ENCODE measurements around the gene RPL15.

Gene RPL15

GRCh38 chr3:23934253-23934652 lies 17.3 kb downstream of the RPL15 start:
- DNase-seq: no peak

- DNase-seq: no peak
These were observed 20.4 kb downstream of the RPL15 start for GRCh38 chr3:23937296-23937695.

- no peak for DNase-seq
These were observed 21.8 kb downstream of the RPL15 start for GRCh38 chr3:23938688-23939087.

- no peak for DNase-seq
These were observed 23.8 kb downstream of the RPL15 start for GRCh38 chr3:23940775-23941174.

DNA sequence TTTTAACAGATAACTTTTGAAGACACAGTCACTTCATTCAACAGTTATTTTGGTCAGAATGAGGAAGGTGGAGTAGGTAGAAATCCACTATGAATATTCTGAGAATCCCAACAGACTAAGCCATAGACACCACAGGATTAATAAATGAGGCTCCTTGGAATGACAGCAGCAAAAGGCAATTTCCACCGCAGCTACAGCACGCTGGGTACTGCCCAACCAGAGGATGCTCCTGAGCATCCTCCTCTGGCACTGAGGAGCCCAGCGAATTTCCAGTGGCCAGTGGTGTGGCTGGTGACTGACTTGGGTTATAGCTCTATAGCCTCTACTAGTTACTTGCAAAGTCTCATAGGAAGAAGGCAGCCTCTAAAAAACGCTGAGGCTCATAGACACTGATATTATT lies 24.5 kb downstream of the RPL15 start:
- no peak for DNase-seq

GRCh38 chr3:23942546-23942945 lies 25.6 kb downstream of the RPL15 start:
- DNase-seq: no peak

DNA sequence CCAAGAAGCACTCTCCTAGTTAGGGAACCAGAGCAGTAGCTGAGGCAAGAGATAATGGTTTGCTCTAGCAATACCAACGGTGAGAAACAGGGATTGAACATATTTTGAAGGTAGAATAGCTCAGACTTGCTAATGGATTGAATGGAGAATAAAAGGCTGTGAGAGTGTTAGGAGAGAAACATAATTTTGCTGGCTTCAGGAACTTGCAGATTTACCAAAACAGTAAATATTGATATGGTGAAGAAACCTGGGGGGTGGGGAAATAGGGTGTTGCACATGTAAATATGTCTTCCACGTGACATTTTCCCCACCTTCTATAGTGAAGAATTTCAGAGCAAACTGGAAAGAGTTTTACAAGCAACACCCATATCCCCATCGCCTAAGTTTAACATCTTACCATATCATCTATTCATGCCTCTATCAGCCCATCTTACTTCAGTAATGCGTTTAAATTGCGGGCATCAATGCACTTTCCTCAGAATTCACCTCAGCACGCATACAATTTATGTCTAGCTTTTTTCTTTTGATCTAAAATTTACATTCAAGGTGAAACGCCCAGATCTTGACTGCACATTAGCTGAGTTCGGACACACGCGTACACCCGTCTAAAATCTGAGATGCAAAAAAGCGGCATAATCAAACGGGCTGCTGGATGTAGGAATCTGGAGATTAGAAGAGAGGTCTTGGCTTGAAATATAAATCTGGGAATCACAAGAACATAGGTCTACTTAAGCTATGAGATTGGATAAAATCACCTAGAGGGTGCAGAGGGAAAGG lies 27.3 kb downstream of the RPL15 start:
- no peak for DNase-seq

DNA sequence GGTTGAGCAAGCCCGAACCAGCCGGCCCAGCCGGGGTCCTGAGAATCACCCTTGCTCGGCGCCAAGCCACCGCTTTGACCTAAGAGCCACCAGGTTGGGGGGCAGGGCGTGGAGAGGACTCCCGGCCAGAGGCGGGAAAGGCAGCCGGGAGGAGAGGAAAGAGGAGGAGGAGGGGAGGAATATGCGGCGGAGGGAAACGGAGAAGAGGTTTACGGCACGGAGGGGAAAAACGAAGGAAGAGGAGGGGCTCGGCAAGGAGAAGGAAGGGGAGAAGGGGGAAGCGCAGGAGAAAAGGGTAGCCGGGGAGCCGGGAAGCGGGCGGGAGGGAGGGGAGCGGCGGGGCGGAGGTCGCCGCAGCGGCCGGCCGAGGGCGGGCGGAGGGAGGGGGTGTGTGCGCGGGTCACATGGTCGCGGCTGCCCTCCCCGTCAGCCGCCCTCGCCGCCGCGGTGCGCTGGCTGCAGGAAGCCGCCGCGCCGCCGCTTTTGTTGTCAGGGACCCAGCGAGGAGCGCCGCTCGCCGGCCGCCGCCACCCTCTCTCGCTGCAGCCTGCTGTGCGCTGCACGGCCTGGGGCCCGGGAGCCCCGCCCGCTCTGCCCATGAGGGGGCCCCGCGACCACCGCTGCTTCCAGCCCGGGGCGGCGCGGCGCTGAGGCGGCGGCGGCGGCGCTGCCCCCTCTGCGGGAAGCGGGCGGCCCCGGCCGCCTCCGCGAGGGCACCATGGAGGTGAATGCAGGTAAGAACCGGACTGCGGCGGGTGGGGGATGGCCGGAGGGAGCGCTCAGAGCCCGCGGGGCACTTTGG lies 28.1 kb downstream of the RPL15 start, which contains the start of gene NR1D2:
TSS of gene NR1D2 (plus strand) at position 426 of the 802 bp plus-strand sequence. CDS start at position 719, 293 bp downstream.
- DNase-seq: peak; percentile 16 to 77 (median 46)

- DNase-seq: no peak
These were observed 28.7 kb downstream of the RPL15 start for GRCh38 chr3:23945663-23945912.

DNA sequence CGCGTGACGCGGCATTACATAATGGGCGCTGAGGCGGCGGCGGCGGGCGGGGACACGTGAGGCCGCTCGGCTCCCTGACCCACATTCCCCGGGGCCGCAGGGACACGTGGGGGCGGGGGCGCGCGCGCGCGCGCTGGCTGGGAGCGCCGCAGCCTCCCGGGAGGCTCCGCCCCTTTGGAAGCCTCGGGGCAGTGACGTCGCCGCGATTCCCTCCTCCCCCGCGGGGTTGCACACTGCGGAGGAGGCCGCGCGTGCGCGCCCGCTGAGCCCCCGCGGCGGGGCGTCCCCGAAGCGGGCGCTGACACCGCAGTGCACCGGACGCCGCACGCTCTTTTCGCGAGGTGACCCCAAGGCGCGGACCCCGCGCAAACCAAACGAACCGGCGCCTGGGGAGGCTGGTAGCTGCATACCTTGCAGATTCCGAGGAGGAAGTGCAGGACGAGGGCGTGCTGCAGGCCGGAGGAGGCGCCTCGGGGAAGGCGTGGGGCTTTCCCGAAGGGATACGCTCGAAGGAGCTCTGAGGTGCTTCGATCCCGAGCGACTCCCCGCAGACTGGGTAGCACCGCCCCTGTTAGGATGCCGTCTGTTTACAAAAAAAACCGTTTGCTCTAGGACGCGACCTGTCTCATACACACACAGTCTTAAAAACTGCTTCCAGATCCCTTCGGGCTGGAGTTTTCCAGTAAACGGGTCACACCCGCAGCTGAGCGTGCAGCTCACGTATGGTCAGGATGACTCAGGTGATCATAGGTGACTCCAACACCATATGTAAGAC lies 29.2 kb downstream of the RPL15 start:
- DNase-seq: peak; percentile 93 to 98 (median 96)

- DNase-seq: no peak
These were observed 31.8 kb downstream of the RPL15 start for GRCh38 chr3:23948761-23949160.

DNA sequence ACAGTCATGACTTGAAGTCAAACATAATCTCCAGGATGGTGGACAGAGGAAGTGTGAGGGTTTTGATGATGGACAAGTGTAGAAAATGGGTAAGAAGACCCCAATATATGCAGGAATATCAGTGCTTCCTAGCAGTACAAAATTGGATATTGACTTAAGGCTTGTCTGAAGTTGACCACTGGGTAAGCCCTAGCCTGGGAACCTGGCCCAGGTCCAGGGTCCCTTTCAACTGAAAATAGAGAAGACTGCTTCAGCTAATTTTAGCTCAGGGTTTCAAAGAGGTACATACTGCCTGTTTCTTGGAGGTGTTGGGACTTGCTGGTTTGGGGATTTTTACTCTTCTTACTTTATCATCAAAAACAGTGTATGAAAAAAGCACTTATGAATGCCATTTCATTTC lies 32.9 kb downstream of the RPL15 start:
- DNase-seq: no peak

GRCh38 chr3:23950293-23950692 lies 33.4 kb downstream of the RPL15 start:
- no peak for DNase-seq

DNA sequence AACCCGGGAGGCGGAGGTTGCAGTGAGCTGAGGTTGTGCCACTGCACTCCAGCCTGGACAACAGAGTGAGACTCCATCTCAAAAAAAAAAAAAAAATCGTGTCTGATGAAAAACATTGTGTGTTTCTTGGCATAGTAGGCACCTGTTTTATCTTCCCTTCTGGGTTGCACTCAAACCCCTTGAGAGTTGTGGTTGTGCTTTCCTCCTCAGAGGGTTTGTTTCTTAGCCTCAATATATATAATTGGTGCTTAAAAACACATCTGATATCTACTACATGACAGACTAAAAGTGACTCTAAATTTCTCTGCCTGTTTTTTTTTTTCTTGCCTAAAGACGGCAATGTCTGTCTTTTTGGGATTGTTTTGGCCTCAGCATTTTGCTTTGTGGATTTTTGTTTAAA lies 35.7 kb downstream of the RPL15 start:
- DNase-seq: no peak

- no peak for DNase-seq
These were observed 36.6 kb downstream of the RPL15 start for GRCh38 chr3:23953523-23953922.

DNA sequence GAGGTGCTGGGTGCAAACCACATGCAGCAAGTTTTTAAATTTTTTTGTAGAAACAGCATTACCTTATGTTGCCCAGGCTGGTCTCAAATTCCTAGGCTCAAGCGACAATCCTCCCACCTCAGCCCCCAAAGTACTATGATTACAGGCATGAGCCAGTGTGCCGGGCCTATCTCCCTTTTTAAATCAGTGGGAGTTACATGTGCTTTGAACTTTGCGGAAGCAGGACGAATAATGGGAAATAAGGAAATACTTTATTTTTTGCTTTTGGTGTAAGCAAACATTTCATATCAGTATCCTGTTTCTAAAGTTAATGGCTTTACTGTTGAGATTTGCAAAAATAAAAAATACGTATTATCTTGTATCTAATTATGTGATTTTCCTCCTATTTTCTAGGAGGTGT lies 37.2 kb downstream of the RPL15 start:
- DNase-seq: no peak

- DNase-seq: no peak
These were observed 39.8 kb downstream of the RPL15 start for GRCh38 chr3:23956701-23957100.

- no peak for DNase-seq
These were observed 42.4 kb downstream of the RPL15 start for GRCh38 chr3:23959135-23959900.

- DNase-seq: no peak
These were observed 43.7 kb downstream of the RPL15 start for GRCh38 chr3:23960649-23961048.

GRCh38 chr3:23961066-23961465 lies 44.1 kb downstream of the RPL15 start:
- DNase-seq: no peak

DNA sequence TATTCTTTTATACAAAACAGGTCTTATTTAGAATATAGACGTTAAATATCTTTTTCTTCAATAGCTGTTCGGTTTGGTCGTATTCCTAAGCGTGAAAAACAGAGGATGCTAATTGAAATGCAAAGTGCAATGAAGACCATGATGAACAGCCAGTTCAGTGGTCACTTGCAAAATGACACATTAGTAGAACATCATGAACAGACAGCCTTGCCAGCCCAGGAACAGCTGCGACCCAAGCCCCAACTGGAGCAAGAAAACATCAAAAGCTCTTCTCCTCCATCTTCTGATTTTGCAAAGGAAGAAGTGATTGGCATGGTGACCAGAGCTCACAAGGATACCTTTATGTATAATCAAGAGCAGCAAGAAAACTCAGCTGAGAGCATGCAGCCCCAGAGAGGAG lies 45.0 kb downstream of the RPL15 start:
- no peak for DNase-seq

GRCh38 chr3:23964537-23965235 lies 47.8 kb downstream of the RPL15 start:
- no peak for DNase-seq

Data from activated naive CD4-positive, alpha-beta T cell (primary cell).